Measurements from ENCODE around the gene RIN3. TPM values are rescaled to one million over a fixed set of nuclear protein-coding genes. Genes with fewer than 3 reads are reported as not detected.

The RIN3 gene
- total RNA-seq, 1 experiment from 2014 or later, result 4.8 TPM

GRCh38 chr14:92489394-92490238 lies 24.0 kb upstream of the RIN3 start:
- no peak overlapping the region for H3K27ac ChIP-seq (ENCODE audit: low read length)
- no TSS peak for BruUV-seq (replicated peaks)

GRCh38 chr14:92490239-92490959 lies 23.2 kb upstream of the RIN3 start:
- no peak overlapping the region for H3K27ac ChIP-seq (ENCODE audit: low read length)
- CTCF ChIA-PET, result no interaction called here

More at GRCh38 chr14:92489394-92490238, 24.0 kb upstream of the RIN3 start:
- Histone ChIP-seq H3K4me1 (ENCODE audit: insufficient read depth, low read length) (no peaks in the 10 kb centered on the region), H3K27me3 (ENCODE audit: low read length) (no peaks in the 10 kb centered on the region), H3K9me2 (replicated peaks; ENCODE audit: low read length) (no peaks in the 10 kb centered on the region), H3K9me3 (ENCODE audit: low read length) (no peaks in the 10 kb centered on the region), H4K20me1 (ENCODE audit: low read length) (no peaks in the 10 kb centered on the region), H3K4me2 (ENCODE audit: low read length) (no peak overlapping the region), H3K36me3 (ENCODE audit: low read depth, low read length) (no peaks in the 10 kb centered on the region), H3F3A (ENCODE audit: low read length, unreplicated experiment) (no peaks in the 10 kb centered on the region), H3K79me2 (ENCODE audit: low read length) (no peaks in the 10 kb centered on the region), H3K4me3 (ENCODE audit: low read length) (no peak overlapping the region), H3K9ac (ENCODE audit: low read length) (no peak overlapping the region), H2AFZ (ENCODE audit: low read length) (no peak overlapping the region)
- no peak for TF ChIP-seq EZH2phosphoT487 (IDR thresholded peaks at IDR 0.05; ENCODE audit: borderline replicate concordance, low read length)
- no peak for TF ChIP-seq EZH2 (IDR thresholded peaks at IDR 0.05; ENCODE audit: low read length, unreplicated experiment)
- TF ChIP-seq CTCF (conservative IDR thresholded peaks at IDR 0.05; ENCODE audit: low read depth, low read length), result no peak
- ATAC-seq (no peak), DNase-seq (no peak)
- POLR2A ChIA-PET (ENCODE audit: unreplicated experiment), result no interaction called here
- CTCF ChIA-PET, result no interaction called here
- intact Hi-C loops (cut with micrococcal nuclease), result no loop called here

More at GRCh38 chr14:92490239-92490959, 23.2 kb upstream of the RIN3 start:
- ATAC-seq, result peak; percentile 22
- H2AFZ ChIP-seq (ENCODE audit: low read length), result no peak overlapping the region
- POLR2A ChIA-PET (ENCODE audit: unreplicated experiment), result no interaction called here
- no peak overlapping the region for H3K4me2 ChIP-seq (ENCODE audit: low read length)
- no peaks in the 10 kb centered on the region for H4K20me1 ChIP-seq (ENCODE audit: low read length)
- no peaks in the 10 kb centered on the region for H3K9me2 ChIP-seq (replicated peaks; ENCODE audit: low read length)
- intact Hi-C loops (cut with micrococcal nuclease), result no loop called here
- BruUV-seq (replicated peaks), result no TSS peak
- TF ChIP-seq CTCF (conservative IDR thresholded peaks at IDR 0.05; ENCODE audit: low read depth, low read length), result no peak
- no peak for TF ChIP-seq EZH2 (IDR thresholded peaks at IDR 0.05; ENCODE audit: low read length, unreplicated experiment)
- no peak for TF ChIP-seq EZH2phosphoT487 (IDR thresholded peaks at IDR 0.05; ENCODE audit: borderline replicate concordance, low read length)
- H3K79me2 ChIP-seq (ENCODE audit: low read length), result no peaks in the 10 kb centered on the region
- H3K4me1 ChIP-seq (ENCODE audit: insufficient read depth, low read length), result no peaks in the 10 kb centered on the region
- no peaks in the 10 kb centered on the region for H3K36me3 ChIP-seq (ENCODE audit: low read depth, low read length)
- DNase-seq, result no peak
- H3K9ac ChIP-seq (ENCODE audit: low read length), result no peak overlapping the region
- no peaks in the 10 kb centered on the region for H3K27me3 ChIP-seq (ENCODE audit: low read length)
- H3K9me3 ChIP-seq (ENCODE audit: low read length), result no peaks in the 10 kb centered on the region
- H3K4me3 ChIP-seq (ENCODE audit: low read length), result no peak overlapping the region
- H3F3A ChIP-seq (ENCODE audit: low read length, unreplicated experiment), result no peaks in the 10 kb centered on the region

Measured in PC-3 (cell line).